ENCODE data around the gene MUSTN1. TPM values are rescaled to one million over a fixed set of nuclear protein-coding genes. Genes with fewer than 3 reads are reported as not detected.

The MUSTN1 gene
- polyA plus RNA-seq, 1 experiment, result not detected

- TF ChIP-seq CTCF (IDR thresholded peaks at IDR 0.05; ENCODE audit: low read depth, low read length), result no peak
- H3K27me3 ChIP-seq (ENCODE audit: control insufficient read depth, insufficient read depth, low read length), result no peaks in the 10 kb centered on the region
- ChIA-PET POLR2A (no interaction called here), CTCF (no interaction called here)
- no peak overlapping the region for H3K27ac ChIP-seq (ENCODE audit: low read depth, low read length)
- no peaks in the 10 kb centered on the region for H3K9me3 ChIP-seq (ENCODE audit: control insufficient read depth, insufficient read depth, low read length)
- no peak for DNase-seq (ENCODE audit: low read depth, low spot score)
- H3K4me3 ChIP-seq (ENCODE audit: low read depth, low read length), result no peak overlapping the region
Observed at GRCh38 chr3:52841981-52842340, 7.1 kb upstream of the MUSTN1 start.

GRCh38 chr3:52841211-52841980, 6.6 kb upstream of the MUSTN1 start:
- DNase-seq (ENCODE audit: low read depth, low spot score), result no peak

GRCh38 chr3:52839892-52840545, 5.2 kb upstream of the MUSTN1 start:
- POLR2A ChIA-PET, result no interaction called here
- H3K9me3 ChIP-seq (ENCODE audit: control insufficient read depth, insufficient read depth, low read length), result no peaks in the 10 kb centered on the region
- no peak for DNase-seq (ENCODE audit: low read depth, low spot score)
- no peak for TF ChIP-seq CTCF (IDR thresholded peaks at IDR 0.05; ENCODE audit: low read depth, low read length)
- CTCF ChIA-PET, result interaction anchor here (1.4 kb wide), 1 partner anchor 19 kb away, joined by 3 read pairs; no protein-coding TSS in a partner anchor
- no peak overlapping the region for H3K4me3 ChIP-seq (ENCODE audit: low read depth, low read length)
- H3K27me3 ChIP-seq (ENCODE audit: control insufficient read depth, insufficient read depth, low read length), result no peaks in the 10 kb centered on the region
- no peak overlapping the region for H3K27ac ChIP-seq (ENCODE audit: low read depth, low read length)

More at GRCh38 chr3:52841211-52841980, 6.6 kb upstream of the MUSTN1 start:
- no peak for TF ChIP-seq CTCF (IDR thresholded peaks at IDR 0.05; ENCODE audit: low read depth, low read length)
- H3K4me3 ChIP-seq (ENCODE audit: low read depth, low read length), result no peak overlapping the region
- ChIA-PET POLR2A (interaction anchor here (0.7 kb wide), 1 partner anchor 11 kb away, joined by 3 read pairs; no protein-coding TSS in a partner anchor), CTCF (no interaction called here)
- no peaks in the 10 kb centered on the region for H3K27me3 ChIP-seq (ENCODE audit: control insufficient read depth, insufficient read depth, low read length)
- no peaks in the 10 kb centered on the region for H3K9me3 ChIP-seq (ENCODE audit: control insufficient read depth, insufficient read depth, low read length)
- no peak overlapping the region for H3K27ac ChIP-seq (ENCODE audit: low read depth, low read length)

GRCh38 chr3:52839268-52839575, 4.4 kb upstream of the MUSTN1 start:
- POLR2A ChIA-PET, result no interaction called here
- Histone ChIP-seq H3K9me3 (ENCODE audit: control insufficient read depth, insufficient read depth, low read length) (no peaks in the 10 kb centered on the region), H3K27ac (ENCODE audit: low read depth, low read length) (no peak overlapping the region), H3K4me3 (ENCODE audit: low read depth, low read length) (no peak overlapping the region), H3K27me3 (ENCODE audit: control insufficient read depth, insufficient read depth, low read length) (no peaks in the 10 kb centered on the region)
- DNase-seq (ENCODE audit: low read depth, low spot score), result no peak
- no peak for TF ChIP-seq CTCF (IDR thresholded peaks at IDR 0.05; ENCODE audit: low read depth, low read length)
- CTCF ChIA-PET, result interaction anchor here (1.4 kb wide), 1 partner anchor 19 kb away, joined by 3 read pairs; no protein-coding TSS in a partner anchor

GRCh38 chr3:52838561-52839267, 3.9 kb upstream of the MUSTN1 start:
- no peaks in the 10 kb centered on the region for H3K27me3 ChIP-seq (ENCODE audit: control insufficient read depth, insufficient read depth, low read length)
- H3K4me3 ChIP-seq (ENCODE audit: low read depth, low read length), result no peak overlapping the region
- no peaks in the 10 kb centered on the region for H3K9me3 ChIP-seq (ENCODE audit: control insufficient read depth, insufficient read depth, low read length)
- CTCF ChIA-PET, result interaction anchor here (1.4 kb wide), 1 partner anchor 18 kb away, joined by 3 read pairs; no protein-coding TSS in a partner anchor
- no peak for DNase-seq (ENCODE audit: low read depth, low spot score)
- no peak overlapping the region for H3K27ac ChIP-seq (ENCODE audit: low read depth, low read length)
- no peak for TF ChIP-seq CTCF (IDR thresholded peaks at IDR 0.05; ENCODE audit: low read depth, low read length)
- POLR2A ChIA-PET, result no interaction called here
